SK-N-SH treated with all-trans-retinoic acid at 6 μM for 48 hours (cell line): ENCODE data around the gene TMEM151B.

ENCODE experiments used
- ATAC-seq: fragments of 200-7000 bp; cut with Tn5 transposase; 3 replicates; pipeline ENCODE4 v1.9.1; 2020; ENCODE audit warnings: mild to moderate bottlenecking, moderate library complexity
- ARNTL ChIP-seq: fragments of 450-650 bp; formaldehyde crosslinking; IDR thresholded peaks from 2 replicates; pipeline ENCODE4 v1.5.0; 2020; ENCODE audit warnings: low read depth, mild to moderate bottlenecking, moderate library complexity, borderline replicate concordance
- BACH2 ChIP-seq: fragments of 250-450 bp; sonication (Bioruptor Pico); IDR thresholded peaks from 2 replicates; pipeline ENCODE4 v1.9.0; 2021; ENCODE audit warnings: mild to moderate bottlenecking, borderline replicate concordance
- ESRRG ChIP-seq: fragments of 250-450 bp; sonication (Bioruptor Pico); IDR thresholded peaks from 2 replicates; pipeline ENCODE4 v1.6.1; 2021; ENCODE audit warnings: mild to moderate bottlenecking
- GLIS3 ChIP-seq: fragments of 250-450 bp; sonication (Bioruptor Pico); IDR thresholded peaks from 2 replicates; pipeline ENCODE4 v1.5.0; 2020; ENCODE audit warnings: mild to moderate bottlenecking, moderate library complexity
- ISL1 ChIP-seq: fragments of 250-450 bp; sonication (Bioruptor Pico); IDR thresholded peaks from 2 replicates; pipeline ENCODE4 v2.1.2; 2022; ENCODE audit warnings: mild to moderate bottlenecking, moderate library complexity
- POU6F1 ChIP-seq: fragments of 250-450 bp; sonication (Bioruptor Pico); IDR thresholded peaks from 2 replicates; pipeline ENCODE4 v1.8.0; 2021; ENCODE audit warnings: low read depth, mild to moderate bottlenecking, moderate library complexity, borderline replicate concordance
- RARB ChIP-seq: fragments of 250-450 bp; sonication (Bioruptor Pico); IDR thresholded peaks from 2 replicates; pipeline ENCODE4 v1.8.0; 2021; ENCODE audit warnings: mild to moderate bottlenecking, moderate library complexity
- TOX ChIP-seq: fragments of 250-450 bp; sonication (Bioruptor Pico); IDR thresholded peaks from 2 replicates; pipeline ENCODE4 v1.8.0; 2021; ENCODE audit warnings: mild to moderate bottlenecking, moderate library complexity, borderline replicate concordance
- ZFP3 ChIP-seq: fragments of 250-450 bp; sonication (Bioruptor Pico); IDR thresholded peaks from 2 replicates; pipeline ENCODE4 v1.5.0; 2020; ENCODE audit warnings: mild to moderate bottlenecking, moderate library complexity
- ZNF565 ChIP-seq: fragments of 450-650 bp; formaldehyde crosslinking; conservative IDR thresholded peaks from 2 replicates; pipeline ENCODE4 v1.5.0; 2020; ENCODE audit warnings: low read depth, mild to moderate bottlenecking, moderate library complexity
- ZNF8 ChIP-seq: fragments of 450-650 bp; formaldehyde crosslinking; IDR thresholded peaks from 2 replicates; pipeline ENCODE4 v1.5.0; 2020; ENCODE audit warnings: mild to moderate bottlenecking, moderate library complexity
- TF ChIP-seq, protein P1 (sequence below): fragments of 250-450 bp; sonication (Bioruptor Pico); IDR thresholded peaks from 2 replicates; pipeline ENCODE4 v1.5.1; 2021; ENCODE audit warnings: mild to moderate bottlenecking, moderate library complexity
- TF ChIP-seq, protein P2 (sequence below): fragments of 250-450 bp; sonication (Bioruptor Pico); IDR thresholded peaks from 2 replicates; pipeline ENCODE4 v1.5.0; 2020; ENCODE audit warnings: mild to moderate bottlenecking, moderate library complexity

The TMEM151B gene

GRCh38 chr6:44271406-44271723, 1.1 kb downstream of the TMEM151B start (continued):
- TF ChIP-seq, protein P1, sequence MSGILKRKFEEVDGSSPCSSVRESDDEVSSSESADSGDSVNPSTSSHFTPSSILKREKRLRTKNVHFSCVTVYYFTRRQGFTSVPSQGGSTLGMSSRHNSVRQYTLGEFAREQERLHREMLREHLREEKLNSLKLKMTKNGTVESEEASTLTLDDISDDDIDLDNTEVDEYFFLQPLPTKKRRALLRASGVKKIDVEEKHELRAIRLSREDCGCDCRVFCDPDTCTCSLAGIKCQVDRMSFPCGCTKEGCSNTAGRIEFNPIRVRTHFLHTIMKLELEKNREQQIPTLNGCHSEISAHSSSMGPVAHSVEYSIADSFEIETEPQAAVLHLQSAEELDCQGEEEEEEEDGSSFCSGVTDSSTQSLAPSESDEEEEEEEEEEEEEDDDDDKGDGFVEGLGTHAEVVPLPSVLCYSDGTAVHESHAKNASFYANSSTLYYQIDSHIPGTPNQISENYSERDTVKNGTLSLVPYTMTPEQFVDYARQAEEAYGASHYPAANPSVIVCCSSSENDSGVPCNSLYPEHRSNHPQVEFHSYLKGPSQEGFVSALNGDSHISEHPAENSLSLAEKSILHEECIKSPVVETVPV (CRISPR knock-in tag), result no peak
- TF ChIP-seq, all 23 proteins: peak for 0

- TF ChIP-seq, protein P2, sequence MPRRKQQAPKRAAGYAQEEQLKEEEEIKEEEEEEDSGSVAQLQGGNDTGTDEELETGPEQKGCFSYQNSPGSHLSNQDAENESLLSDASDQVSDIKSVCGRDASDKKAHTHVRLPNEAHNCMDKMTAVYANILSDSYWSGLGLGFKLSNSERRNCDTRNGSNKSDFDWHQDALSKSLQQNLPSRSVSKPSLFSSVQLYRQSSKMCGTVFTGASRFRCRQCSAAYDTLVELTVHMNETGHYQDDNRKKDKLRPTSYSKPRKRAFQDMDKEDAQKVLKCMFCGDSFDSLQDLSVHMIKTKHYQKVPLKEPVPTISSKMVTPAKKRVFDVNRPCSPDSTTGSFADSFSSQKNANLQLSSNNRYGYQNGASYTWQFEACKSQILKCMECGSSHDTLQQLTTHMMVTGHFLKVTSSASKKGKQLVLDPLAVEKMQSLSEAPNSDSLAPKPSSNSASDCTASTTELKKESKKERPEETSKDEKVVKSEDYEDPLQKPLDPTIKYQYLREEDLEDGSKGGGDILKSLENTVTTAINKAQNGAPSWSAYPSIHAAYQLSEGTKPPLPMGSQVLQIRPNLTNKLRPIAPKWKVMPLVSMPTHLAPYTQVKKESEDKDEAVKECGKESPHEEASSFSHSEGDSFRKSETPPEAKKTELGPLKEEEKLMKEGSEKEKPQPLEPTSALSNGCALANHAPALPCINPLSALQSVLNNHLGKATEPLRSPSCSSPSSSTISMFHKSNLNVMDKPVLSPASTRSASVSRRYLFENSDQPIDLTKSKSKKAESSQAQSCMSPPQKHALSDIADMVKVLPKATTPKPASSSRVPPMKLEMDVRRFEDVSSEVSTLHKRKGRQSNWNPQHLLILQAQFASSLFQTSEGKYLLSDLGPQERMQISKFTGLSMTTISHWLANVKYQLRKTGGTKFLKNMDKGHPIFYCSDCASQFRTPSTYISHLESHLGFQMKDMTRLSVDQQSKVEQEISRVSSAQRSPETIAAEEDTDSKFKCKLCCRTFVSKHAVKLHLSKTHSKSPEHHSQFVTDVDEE (CRISPR knock-in tag), result no peak
- no peak for ATAC-seq
Observed at GRCh38 chr6:44271914-44272313, 1.7 kb downstream of the TMEM151B start.

DNA sequence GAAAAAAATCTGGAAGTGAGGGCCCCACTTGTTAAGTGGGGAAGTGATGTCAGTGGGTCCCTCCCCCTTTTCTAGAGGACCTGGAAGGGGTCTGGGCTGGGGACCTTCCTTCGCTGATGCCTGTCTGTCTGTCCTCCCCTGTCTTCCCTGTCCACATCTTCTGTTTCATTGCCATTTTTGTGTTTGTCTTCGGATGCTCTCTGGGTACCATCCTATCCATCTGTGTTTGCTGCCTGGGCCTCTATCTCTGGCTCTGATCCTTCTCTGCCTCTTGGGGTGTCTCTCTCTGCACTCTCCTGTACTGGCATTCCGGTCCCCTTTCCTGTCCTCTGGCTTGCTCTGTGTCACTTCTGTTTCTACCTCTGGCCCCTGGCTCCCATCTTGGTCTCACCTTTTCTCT, 2.3 kb downstream of the TMEM151B start:
- TF ChIP-seq, protein P2 (CRISPR knock-in tag), result no peak
- no peak for TF ChIP-seq GLIS3
- TF ChIP-seq ZNF565 (CRISPR knock-in tag), result no peak
- no peak for TF ChIP-seq RARB (CRISPR knock-in tag)
- no peak for TF ChIP-seq POU6F1
- TF ChIP-seq ARNTL (CRISPR knock-in tag), result no peak
- ATAC-seq, result no peak

GRCh38 chr6:44272999-44273566, 2.8 kb downstream of the TMEM151B start:
- TF ChIP-seq TOX, result no peak
- TF ChIP-seq GLIS3, result no peak
- no peak for TF ChIP-seq ZFP3
- TF ChIP-seq BACH2, result no peak
- TF ChIP-seq, protein P1 (CRISPR knock-in tag), result no peak
- no peak for TF ChIP-seq ESRRG (CRISPR knock-in tag)
- ATAC-seq, result no peak

DNA sequence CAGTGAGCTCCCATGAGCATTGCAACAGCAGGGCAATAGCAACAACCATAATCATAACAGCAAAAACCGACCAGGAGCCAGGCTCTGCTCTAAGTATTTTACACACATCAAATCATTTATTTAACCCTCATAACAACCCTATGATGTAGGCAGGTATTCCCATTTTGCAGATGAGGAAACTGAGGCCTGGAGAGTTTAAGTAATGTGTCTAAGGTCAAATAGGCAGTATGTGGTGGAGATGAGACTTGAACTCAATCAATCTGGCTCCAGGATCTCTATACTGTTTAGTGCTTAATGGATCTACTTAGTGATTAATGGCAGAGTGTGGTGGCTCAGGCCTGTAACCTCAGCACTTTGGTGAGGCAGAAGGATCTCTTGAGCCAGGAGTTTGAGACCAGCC, 3.4 kb downstream of the TMEM151B start:
- no peak for ATAC-seq
- TF ChIP-seq ZNF8, result no peak
- TF ChIP-seq, protein P2 (CRISPR knock-in tag), result no peak
- TF ChIP-seq ISL1, result no peak
